Ascending aorta (tissue), 2 donors: Measurements from ENCODE around the gene LYL1. TPM values are rescaled to one million over a fixed set of nuclear protein-coding genes. Genes with fewer than 3 reads are reported as not detected.

Experiments used
- DNase-seq, 2 donors: peaks; one replicate each; pipeline ENCODE4 v3.0.0-alpha.2; 2019; ENCODE audit warnings: low spot score in 2 of 2
- H3K27ac ChIP-seq, 2 donors: fragments of 200-600 bp; sonication (generic); one replicate each; pipeline ENCODE4 v1.5.1; 2016 to 2017; ENCODE audit warnings: mild to moderate bottlenecking in 1 of 2
- H3K27me3 ChIP-seq: fragments of 200-600 bp; sonication (generic); one replicate; pipeline ENCODE4 v1.5.1; 2017
- H3K36me3 ChIP-seq, 2 donors: fragments of 200-600 bp; sonication (generic); one replicate each; pipeline ENCODE4 v1.5.1; 2016
- H3K4me1 ChIP-seq, 2 donors: fragments of 200-600 bp; sonication (generic); one replicate each; pipeline ENCODE4 v1.5.1; 2016 to 2017; ENCODE audit warnings: mild to moderate bottlenecking in 1 of 2
- H3K4me3 ChIP-seq, 2 donors: fragments of 200-600 bp; sonication (generic); one replicate each; pipeline ENCODE4 v1.5.1; 2016 to 2017; ENCODE audit warnings: mild to moderate bottlenecking in 1 of 2
- H3K9me3 ChIP-seq, 2 donors: fragments of 200-600 bp; sonication (generic); one replicate each; pipeline ENCODE4 v1.5.1; 2016
- CTCF ChIP-seq, 3 experiments: fragments of 200-600 bp in 2 of 3; fragments of 450-650 bp in 1 of 3; sonication (generic) in 2 of 3; IDR thresholded peaks; one replicate each; pipeline ENCODE4 v1.5.1; 2016 to 2019; ENCODE audit warnings: antibody characterized with exemption in 3 of 3, mild to moderate bottlenecking in 1 of 3, moderate library complexity in 1 of 3
- intact Hi-C: fragments of 100-400 bp; cut with DNase I; formaldehyde crosslinking; loops from one replicate; pipeline ENCODE4 v1.15.1; 2023
- total RNA-seq: library from RNA; depleted of rRNA; stranded (reverse); fragments of >200 nt; gene quantifications from one replicate; pipeline ENCODE4 v1.1.0, GENCODE V29; 2016

LYL1 gene
- total RNA-seq, 1 donor from 2014 or later = 46.7 TPM

- Histone ChIP-seq H3K27ac (peak overlapping the region; percentile 74 to 99), H3K9me3 (no peaks in the 10 kb centered on the region), H3K4me1 (peaks cover 22 to 61% of the 10 kb centered on the region in 2 donors), H3K36me3 (peaks cover 12 to 15% of the 10 kb centered on the region in 2 donors), H3K27me3 (no peaks in the 10 kb centered on the region), H3K4me3 (no peak overlapping the region)
- TF ChIP-seq CTCF (IDR thresholded peaks at IDR 0.05) = no peak
- intact Hi-C loops = no loop called here
- DNase-seq = no peak
Observed at GRCh38 chr19:13076320-13076719, 26.3 kb downstream of the LYL1 start.

GRCh38 chr19:13074378-13074777 is 28.3 kb downstream of the LYL1 start:
- peak overlapping the region; percentile 99 for H3K27ac ChIP-seq
- intact Hi-C loops = no loop called here
- TF ChIP-seq CTCF (IDR thresholded peaks at IDR 0.05) = no peak
- H3K4me3 ChIP-seq = no peak overlapping the region
- no peaks in the 10 kb centered on the region for H3K9me3 ChIP-seq
- DNase-seq = no peak
- H3K27me3 ChIP-seq = no peaks in the 10 kb centered on the region
- peaks cover 12 to 15% of the 10 kb centered on the region in 2 donors for H3K36me3 ChIP-seq
- peaks cover 34 to 72% of the 10 kb centered on the region in 2 donors for H3K4me1 ChIP-seq

- no peak for DNase-seq
- Histone ChIP-seq H3K9me3 (no peaks in the 10 kb centered on the region), H3K4me3 (no peak overlapping the region), H3K27me3 (no peaks in the 10 kb centered on the region), H3K4me1 (peaks cover 31 to 72% of the 10 kb centered on the region in 2 donors), H3K27ac (peak overlapping the region; percentile 99), H3K36me3 (peaks cover 8 to 15% of the 10 kb centered on the region in 2 donors)
- TF ChIP-seq CTCF (IDR thresholded peaks at IDR 0.05) = no peak
- intact Hi-C loops = no loop called here
Observed at GRCh38 chr19:13073263-13073662, 29.4 kb downstream of the LYL1 start.

- DNase-seq = no peak
- peaks cover 8 to 15% of the 10 kb centered on the region in 2 donors for H3K36me3 ChIP-seq
- no peak for TF ChIP-seq CTCF (IDR thresholded peaks at IDR 0.05)
- H3K9me3 ChIP-seq = no peaks in the 10 kb centered on the region
- no peak overlapping the region for H3K4me3 ChIP-seq
- intact Hi-C loops = no loop called here
- H3K27me3 ChIP-seq = no peaks in the 10 kb centered on the region
- peak overlapping the region; percentile 99 for H3K27ac ChIP-seq
- peaks cover 32 to 72% of the 10 kb centered on the region in 2 donors for H3K4me1 ChIP-seq
Observed at GRCh38 chr19:13072188-13072908, 30.3 kb downstream of the LYL1 start.

GRCh38 chr19:13071444-13072187 is 31.0 kb downstream of the LYL1 start:
- DNase-seq = no peak
- Histone ChIP-seq H3K9me3 (no peaks in the 10 kb centered on the region), H3K27ac (peak overlapping the region; percentile 99), H3K27me3 (no peaks in the 10 kb centered on the region), H3K4me1 (peaks cover 31 to 73% of the 10 kb centered on the region in 2 donors), H3K4me3 (peak overlapping the region in 1 of 2 donors; percentile 49), H3K36me3 (peaks cover 8 to 15% of the 10 kb centered on the region in 2 donors)
- TF ChIP-seq CTCF (IDR thresholded peaks at IDR 0.05) = no peak
- intact Hi-C loops = no loop called here
